SKM-1 treated with dmso at 0.1 percent for 144 hours (cell line): ENCODE results near the gene C10orf88.

ENCODE experiments used
- DNase-seq: peaks from one replicate; lab custom pipeline; 2025; ENCODE audit not compliant: unreplicated experiment; lab: John Stamatoyannopoulos, UW

The C10orf88 gene, protein sequence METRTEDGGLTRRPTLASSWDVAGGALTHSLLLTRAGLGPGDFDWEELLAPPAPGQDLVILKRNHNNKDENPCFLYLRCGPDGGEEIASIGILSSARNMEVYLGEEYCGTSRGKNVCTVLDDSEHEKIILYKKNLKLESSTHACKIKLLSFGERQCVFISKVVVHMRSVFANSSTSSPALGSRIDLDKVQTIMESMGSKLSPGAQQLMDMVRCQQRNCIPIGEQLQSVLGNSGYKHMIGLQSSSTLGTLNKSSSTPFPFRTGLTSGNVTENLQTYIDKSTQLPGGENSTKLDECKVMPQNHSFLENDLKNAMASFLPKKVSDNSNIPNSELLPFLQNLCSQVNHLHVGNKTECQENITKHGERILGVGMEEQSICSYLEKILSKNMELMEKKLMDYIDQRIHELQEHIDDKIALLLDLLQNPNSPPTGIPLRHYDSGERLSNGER

DNA sequence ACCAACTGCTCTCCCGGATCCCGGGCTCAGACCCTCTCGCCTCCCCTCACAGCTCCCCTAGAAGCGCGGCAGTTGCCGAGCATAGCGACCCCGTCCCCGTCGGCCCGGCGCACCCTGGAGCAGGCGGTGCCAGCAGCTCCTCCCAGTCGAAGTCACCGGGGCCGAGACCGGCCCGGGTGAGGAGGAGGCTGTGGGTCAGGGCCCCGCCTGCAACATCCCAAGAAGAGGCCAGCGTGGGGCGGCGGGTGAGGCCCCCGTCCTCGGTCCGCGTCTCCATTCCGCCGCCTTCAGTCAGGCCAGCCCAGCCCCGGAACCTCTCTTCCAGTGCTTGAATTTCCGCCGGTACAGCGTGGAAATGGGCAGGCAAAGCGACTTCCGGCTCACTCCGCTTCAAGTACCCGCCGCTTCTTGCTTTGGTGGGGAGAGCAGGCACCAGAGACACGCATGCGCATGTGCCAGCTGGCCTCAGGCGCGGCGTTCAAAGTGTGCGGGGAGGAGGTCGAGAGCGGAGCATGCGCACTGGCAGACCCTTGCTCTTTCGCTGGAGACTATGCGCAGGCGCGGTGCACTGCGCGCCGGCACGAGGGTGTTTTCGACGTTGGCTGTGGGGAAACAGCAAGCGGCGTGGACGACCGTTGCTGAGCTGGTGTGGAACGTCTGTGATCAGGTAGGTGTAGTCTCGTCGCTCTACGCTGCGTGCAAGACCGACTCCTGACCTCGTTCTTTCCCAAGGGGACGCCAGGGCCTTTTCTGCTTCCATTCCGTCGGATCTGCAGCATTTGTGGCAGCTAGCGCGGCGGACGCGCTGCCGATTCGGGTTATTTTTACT, at the start of gene C10orf88:
C10orf88 (minus strand) TSS at position 326 of the 829 bp plus-strand sequence; CDS start at position 277, 49 bp downstream.
- peak; percentile 98 for DNase-seq

DNA sequence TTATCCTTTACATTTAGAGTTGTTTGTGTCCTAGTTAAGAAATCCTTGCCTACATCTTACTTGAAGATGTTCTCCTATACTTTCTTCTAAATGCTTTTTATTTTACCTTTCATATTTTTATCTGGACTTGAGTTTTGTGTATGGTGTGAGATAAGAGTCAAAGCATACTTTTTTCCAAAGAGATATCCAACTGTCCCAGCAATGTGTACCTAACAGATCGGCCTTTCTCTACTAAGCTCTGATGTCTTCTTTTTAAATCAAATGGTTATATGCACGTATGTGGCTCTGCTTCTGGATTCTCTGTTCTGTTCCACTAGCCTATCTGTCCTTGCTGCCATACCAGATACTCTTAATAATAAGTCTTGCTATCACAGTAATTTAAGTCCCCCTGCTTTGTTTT, 47.3 kb upstream of the C10orf88 start:
- no peak for DNase-seq

DNA sequence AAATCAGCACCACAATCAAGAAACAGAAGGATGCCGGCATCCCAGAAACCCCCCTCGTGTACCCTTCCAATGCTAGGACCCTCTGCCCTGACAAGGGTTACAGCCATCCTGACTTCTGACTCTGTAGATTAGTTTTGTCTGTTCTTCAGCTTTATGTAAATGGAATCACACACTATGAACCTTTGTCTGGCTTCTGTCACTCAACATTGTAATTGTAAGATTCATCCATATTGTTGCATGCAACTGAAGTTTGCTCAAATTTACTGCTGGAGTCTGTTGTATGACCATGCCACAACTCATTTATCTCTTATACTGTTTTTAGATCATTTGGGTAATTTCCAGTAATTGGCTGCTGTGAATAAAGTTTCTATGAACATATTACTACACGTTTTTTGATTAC, 46.1 kb upstream of the C10orf88 start:
- DNase-seq: no peak

DNA sequence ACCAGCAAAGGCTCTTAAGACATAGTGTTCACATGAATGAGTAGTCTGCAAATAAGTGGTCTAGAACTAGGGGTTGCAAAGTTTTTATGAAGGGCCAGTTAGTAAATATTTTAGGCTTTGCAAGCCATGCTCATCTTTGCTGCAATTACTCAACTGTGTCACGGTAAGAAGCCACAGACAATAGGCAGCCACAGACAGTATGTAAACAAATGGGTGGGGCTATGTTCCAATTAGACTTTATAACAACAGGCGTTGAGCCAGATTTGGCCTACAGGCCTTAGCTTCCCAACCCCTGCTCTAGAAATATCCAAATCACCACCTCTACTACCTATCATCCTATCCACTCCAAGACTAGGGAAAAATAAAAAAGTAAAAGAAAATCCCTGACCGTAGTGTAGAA, 45.3 kb upstream of the C10orf88 start:
- no peak for DNase-seq

DNA sequence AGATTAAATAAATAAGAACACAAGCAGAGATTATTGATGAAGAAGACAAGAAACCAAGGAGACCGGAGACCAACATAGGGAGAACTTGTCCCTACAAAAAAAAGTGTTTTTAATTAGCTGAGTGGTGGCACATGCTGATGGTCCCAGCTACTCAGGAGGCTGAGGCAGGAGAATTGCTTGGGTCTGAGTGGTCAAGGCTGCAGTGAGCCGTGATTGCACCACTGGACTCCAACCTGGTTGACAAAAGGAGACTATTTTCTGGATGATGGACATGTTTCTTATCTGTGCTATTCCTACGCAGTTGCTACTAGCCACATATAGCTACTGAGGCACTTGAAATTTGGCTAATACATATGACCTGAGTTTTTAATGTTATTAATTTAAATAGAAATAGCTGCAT, 44.9 kb upstream of the C10orf88 start:
- no peak for DNase-seq

DNA sequence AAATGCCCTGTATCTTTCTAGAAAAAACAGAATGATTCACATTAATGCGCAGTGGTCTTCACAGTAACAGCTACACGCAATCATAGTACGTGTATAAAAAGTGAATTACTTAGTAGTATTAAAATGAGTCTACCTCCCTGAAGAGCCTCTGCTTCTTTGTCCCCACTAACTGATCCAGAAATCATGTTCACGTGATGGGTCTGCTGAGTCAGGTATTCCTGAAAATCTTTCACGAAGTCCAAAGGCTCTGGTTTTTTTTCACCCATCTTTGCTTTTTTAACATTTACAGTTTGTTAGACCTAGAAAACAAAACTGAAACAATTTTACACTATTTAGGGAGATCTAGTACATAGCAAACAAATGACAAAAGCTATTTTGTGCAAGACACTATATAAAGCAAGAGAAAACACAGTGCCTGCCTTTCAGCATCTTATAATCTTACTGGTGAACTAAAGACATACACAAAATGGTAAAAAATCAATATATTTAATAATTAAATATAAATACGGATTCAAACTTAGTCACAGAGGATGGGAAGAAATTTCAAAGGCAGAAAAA, 44.4 kb upstream of the C10orf88 start:
- no peak for DNase-seq

DNA sequence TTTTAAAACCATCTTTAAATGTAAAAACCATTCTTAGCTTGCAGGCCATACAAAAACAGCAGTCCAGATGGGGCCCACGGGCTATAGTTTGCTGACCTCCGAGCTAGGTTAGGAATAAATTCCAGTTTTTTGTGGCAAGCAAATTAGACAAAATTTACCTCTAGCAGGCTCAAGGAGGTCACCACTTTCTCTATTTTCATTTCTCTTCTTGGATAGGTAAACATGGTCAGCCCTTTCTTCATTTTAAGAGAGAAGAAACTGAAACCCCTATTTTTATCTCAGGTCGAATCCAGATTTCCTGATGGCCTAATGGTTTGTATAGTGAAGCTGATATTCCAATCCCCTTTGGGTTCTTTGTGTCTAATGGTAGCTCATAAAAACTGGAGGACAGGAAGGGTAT, 43.8 kb upstream of the C10orf88 start:
- no peak for DNase-seq

DNA sequence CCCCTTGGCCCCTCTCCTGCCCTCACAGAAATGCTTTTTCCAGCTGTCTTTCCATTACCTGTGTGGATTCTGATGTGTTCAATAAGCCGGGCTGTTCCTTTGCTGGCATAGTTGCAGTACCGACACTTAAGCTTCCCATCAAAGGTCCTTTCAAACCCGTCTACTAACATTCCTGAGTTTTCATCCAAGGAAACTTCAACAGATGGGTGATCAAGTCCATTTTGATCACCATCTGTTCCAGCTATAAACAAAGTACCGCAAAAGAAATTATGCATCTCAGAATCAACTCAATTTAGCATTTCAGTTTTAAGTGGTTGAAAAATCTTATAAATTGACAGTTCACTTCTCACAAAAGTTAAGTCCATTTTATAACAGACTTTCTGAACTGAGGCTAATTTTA, 41.9 kb upstream of the C10orf88 start:
- no peak for DNase-seq

DNA sequence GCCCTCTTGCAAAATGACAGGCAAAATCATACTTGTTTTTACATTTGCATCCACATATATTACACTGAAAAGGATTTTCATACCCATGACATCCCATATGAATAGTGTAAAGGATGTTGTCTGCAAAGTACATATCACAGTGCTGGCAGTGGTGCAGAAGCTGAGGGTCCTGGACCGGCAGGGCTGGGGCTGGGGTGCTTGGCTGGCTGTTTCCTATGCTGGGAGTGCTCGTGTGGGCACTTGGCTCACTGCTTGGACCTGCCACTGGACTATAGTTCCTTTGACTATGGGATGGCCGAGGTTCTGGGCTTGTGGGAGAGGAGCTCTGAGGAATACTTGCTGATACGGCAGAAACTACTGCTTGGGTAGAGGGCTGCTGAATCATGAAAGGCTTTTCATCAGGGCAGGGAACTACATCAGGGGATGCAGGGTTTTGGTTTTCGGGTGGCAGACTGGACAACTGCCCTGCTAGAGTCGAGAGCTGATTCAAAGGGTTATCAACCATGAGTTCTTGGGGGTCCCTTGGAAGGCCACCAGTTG, 39.8 kb upstream of the C10orf88 start:
- no peak for DNase-seq

DNA sequence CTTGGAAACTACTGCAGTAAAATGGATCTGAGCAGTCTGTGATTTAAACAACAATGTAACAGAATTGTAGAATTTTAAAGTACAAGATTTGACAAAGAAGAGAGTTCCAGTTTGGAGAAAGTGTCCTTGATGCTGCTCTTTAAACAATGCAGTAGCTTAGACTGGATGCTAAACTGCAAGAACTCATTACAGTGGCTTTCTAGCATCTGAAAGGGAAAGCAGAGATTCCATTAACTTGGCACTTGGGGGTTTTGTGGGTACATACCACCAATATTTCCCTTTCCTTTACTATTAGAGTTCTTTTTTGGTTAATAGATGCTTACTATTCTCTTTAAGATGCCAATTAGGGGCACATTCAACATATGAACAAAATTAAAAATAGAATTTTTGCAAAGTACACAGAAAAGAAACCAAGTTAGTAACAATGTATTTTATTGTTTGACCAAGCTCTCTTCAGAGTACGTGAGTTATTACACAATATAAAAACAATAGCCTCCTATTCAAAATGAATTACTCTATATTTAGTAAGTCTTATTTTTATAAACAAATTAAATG, 38.1 kb upstream of the C10orf88 start:
- DNase-seq: no peak

DNA sequence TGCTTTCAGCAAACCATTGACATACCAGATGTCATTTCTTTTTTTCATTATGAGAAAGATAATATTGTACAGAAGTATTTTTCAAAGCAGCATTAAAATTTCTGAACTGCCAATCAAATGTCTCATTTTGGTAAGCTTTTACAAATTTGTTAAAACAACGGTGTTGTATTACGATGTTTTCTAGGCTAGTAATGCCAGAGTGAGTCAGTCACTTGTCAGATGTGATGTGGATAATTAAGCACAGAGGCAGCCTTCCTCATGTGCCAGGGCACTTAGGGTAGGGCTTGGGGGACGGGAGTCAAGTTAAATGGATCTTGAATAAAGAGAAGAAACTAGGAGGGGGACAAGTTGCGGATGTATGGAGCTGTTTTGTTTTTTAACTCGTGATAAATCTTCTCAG, 36.3 kb upstream of the C10orf88 start:
- no peak for DNase-seq

DNA sequence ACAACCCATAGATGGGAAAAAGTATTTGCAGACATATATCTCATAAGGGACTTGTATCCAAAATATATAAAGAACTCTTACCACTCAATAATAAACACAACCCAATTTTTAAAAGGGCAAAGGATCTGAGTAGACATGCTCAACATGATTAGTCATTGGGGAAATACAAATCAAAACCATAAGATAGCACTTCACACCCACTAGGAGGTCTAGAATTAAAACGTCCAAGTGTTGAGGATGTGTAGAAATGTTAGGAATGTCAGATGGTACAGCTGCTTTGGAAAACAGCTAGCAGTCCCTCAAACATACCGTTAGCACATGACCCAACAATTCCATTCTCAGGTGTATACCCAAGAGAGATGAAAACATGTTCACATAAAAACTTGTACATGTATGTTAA, 34.5 kb upstream of the C10orf88 start:
- DNase-seq: no peak

DNA sequence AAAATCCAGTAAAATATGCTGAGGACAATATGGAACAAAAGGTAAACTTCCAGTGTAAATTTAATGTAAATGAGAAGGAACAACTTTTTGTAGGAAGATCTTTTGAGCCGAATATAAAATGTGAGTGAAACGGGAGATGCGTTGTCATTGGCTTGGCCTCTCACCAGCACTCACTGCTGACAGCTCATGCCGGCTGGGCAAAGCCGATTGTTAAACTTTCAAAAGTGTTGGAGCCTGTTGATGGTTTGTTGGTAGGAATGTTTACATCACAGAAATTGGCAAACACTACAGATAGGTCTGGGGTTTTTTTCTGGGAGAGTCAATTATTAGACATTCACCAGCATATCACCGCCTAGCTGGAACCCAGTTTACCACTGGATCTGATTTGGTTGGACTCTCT, 32.3 kb upstream of the C10orf88 start:
- no peak for DNase-seq

DNA sequence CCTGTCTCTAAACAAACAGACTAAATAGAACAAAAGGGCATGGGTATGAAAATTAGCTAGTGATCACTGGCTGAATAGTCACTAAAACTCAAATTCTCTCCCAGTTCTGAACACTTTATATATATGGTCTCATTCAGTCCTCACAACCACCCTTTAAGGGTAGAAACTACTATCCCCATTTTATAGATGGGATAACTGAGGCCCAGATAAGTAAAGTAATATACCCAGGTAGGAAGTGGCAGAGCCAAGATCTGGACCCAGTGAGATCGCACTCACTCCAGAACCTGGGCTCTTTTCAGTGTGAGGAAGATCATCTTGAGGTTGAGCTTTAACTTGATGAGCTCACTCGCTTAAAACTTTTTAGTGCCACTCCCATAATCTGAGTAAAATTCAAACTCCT, 30.7 kb upstream of the C10orf88 start:
- DNase-seq: no peak

DNA sequence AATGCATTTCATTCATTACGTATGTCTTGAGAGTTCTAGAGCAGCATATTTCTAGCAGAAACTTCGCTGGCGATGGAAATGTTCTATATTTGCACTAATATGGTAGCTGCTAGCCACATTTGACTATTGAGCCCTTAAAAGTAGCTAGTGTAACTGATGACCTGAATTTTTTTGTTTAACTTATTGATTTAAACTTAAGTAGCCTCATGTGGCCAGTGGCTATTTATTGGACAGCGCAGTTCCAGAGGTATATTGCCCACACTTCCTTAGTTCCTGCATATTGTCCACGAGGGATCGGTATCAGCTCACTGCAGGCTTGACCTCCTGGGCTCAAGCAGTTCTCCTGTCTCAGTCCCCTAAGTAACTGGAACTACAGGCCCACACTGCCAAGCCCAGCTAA, 29.9 kb upstream of the C10orf88 start:
- no peak for DNase-seq

DNA sequence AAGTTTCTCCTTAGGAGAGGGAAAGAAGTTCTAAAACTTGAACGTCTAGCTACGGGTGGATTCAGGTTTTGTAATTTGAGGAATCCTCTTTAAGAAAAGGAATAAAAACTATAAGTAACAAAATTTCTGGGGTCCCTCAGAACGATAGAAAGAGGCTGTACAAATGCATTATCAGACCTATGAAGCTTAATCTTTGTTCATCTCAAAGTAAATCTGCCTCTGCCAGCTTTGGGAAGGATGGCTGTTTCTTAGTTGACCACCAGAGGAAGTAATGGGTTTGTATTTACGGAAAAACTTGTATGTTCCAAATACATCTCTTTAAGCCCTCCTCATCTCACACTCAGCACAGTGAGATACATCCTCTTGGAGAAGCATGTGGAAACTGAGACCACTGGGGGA, 27.0 kb upstream of the C10orf88 start:
- DNase-seq: peak; percentile 59

DNA sequence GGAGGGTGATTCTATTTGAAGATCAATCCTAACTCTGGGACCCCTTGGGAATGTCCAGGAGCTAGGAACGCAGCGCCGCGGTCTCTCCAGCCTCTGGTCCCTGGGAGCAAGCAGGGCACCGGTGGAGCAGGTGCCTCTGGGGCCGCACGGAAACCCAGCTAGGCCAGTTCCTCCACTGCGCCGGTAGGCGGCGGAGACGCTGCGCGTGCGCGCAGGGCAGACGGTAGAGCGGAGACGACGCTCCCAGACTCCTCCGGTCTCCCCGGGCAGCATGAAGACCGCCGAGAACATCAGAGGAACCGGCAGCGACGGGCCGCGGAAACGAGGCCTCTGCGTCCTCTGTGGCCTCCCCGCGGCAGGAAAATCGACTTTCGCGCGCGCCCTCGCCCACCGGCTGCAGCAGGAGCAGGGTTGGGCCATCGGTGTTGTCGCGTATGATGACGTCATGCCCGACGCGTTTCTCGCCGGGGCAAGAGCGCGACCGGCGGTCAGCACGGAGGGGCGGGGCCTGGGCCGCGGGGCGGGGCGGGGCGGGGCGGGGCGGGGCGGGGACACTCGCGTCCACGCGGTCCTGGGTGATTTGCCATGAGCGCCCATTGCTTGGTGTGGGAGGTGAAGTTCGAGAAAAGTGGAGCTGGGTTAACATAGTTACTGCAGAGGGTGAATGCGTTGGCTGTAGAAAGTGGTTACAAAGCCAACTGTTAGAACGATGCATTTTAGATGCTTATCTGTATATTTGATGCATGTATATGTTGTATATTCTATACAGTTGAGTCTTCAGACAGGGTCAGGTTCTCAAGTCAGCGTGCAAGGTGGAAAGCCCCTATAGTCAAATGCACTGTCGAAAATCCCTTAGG, 26.4 kb upstream of the C10orf88 start, which contains the start of gene PSTK:
PSTK (plus strand) TSS at position 193 of the 857 bp plus-strand sequence; CDS start at position 272, 79 bp downstream.
- DNase-seq: peak; percentile 83

DNA sequence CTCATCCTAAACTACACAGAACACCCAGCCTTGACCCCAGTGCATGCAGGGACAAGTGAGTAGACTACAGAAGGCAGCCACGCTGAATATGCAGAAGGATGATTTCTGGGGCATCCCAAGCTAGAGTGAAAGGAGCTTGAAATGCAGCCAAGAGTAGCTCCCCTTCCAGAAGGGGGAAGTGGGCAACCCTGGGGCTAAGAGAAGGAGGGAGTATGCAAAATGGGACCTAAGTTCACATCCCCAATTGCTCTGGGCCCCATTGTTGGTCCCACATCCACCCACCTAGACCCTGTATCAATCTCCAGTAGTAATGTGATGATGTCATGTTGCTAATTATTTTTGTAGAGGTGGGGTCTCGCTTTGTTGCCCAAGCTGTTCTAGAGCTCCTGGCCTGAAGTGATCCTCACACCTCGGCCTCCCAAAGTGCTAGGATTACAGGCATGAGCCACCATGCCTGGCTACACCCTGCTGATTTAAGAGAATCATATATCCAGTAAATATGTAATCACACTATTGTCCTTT, 20.6 kb upstream of the C10orf88 start:
- DNase-seq: no peak

DNA sequence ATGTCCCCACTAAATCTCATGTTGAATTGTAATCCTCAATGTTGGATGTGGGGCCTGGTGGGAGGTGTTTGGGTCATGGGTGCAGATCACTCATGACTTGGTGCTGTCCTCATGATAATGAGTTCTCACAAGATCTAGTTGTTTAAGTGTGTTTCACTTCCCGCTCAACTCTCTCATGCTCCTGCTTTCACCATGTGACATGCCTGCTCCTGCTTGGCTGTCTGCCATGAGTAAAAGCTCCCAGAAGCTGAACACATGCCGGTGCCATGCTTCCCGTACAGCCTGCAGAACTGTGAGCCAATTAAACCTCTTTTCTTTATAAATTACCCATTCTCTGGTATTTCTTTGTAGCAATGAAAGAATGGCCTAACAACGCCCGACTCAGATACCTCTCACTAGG, 20.0 kb upstream of the C10orf88 start:
- no peak for DNase-seq

DNA sequence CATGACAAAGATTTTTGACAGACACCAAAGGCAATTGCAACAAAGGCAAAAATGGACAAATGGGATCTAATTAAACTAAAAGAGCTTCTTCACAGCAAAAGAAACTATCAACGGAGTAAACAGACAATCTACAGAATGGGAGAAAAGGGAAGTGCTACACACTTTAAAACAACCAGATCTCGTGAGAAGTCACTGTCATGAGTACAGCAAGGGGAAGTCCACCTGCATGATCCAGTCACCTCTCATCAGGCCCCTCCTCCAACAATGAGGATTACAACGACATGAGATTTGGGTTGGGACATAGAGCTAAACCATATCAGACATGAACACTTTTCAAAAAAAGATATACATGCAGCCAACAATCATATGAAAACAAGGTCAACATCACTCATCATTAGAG, 14.7 kb upstream of the C10orf88 start:
- no peak for DNase-seq
